Skin of body (tissue), 2 donors: ENCODE measurements around the gene ZNF423. TPM values are rescaled to one million over a fixed set of nuclear protein-coding genes. Genes with fewer than 3 reads are reported as not detected.

ENCODE experiments used
- DNase-seq: peaks from one replicate; lab custom pipeline; 2025; lab: John Stamatoyannopoulos, UW
- total RNA-seq: library from RNA; depleted of rRNA; stranded (reverse); fragments of >200 nt; gene quantifications from one replicate; pipeline ENCODE4 v1.2.3, GENCODE V29; 2014

Gene ZNF423
- total RNA-seq, 1 donor from 2014 or later: 8.0 TPM

DNA sequence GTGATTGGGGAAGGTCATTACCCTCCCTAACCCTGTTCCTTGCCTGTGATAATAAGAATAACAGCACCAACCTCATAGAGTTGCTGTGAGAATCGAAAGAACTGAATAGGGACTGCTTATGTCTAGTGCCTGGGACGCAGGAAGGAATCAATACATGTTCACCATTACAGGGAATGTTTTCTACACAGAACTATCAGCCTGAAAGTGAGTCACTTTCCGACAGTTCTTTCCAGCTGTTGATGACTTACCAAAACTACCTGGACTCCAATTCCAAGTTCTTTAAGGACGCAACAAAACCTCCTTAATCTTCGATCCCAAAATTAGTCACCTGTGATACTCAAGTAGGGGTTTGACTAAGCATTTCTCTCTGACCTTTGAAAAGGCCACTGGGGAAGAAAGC, 29.4 kb downstream of the ZNF423 start:
- no peak for DNase-seq

DNA sequence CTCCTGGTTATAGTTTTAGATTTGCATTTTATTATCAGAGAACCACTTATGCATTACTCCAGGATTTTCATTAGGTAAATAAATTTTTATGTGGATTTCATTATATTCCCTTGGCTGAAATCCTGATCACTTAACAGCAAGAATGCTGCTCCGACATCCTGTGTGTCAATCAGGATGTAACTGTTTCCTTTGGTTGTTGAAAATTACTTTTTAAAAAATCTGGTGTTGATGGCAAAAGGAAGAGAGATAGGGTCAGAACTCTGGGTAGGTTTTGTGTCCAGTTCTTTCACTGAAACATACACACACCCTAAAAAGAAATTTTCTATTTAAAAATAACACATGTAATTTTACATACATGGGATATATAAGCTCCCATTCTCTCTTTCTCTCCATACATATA, 30.9 kb downstream of the ZNF423 start:
- no peak for DNase-seq

DNA sequence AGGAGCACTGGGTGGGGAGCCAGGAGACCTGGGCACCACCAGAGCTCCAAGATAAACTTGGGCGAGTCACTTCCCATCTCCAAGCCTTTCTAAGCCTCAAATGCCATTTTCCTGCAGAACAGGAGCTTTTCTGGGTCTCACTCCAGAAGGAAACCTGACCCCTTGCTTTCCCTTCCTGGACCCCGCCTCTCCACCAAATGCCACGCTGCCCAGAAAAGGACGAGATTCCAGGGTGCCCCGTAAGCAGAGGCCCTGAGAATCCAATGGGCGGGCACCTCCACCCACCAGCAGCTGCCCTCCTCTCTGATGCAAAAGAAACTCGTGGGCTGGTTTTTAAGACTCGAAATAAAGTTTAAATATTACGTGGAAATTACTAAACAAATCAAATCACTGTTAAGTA, 31.3 kb downstream of the ZNF423 start:
- no peak for DNase-seq

DNA sequence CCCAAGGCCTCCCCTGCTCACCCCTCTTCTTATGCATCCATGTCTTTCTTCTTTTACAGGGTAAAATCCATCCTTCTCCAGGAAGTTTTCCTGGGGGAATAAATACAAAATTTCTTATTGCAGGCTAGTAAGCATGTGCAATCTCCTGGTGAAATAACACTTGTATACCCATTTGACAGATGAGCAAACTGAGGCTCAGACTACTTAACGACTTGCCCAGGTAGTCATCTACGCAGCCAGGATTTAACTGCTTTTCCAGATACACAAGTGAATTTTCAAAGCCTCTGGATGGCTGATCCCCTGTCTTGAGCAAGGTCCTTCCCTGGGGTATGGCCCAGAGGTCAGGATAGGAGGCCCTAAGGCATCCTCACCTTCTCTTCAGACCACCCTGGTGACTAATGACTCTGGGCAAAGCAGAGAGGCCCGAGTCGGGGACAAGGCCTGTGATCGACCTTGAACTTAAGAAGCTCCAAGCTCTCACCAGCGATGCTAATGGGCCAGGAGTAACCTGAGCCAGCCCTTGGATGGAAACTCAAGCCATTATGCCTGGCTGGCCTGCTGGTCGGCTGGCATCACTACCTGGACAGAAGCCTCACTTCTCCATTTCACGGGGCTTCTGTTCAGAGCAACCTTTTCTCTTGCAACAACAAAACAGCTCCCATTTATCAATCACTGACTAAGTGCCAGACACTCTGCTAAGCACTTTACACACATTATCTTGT, 33.1 kb downstream of the ZNF423 start:
- DNase-seq: no peak

DNA sequence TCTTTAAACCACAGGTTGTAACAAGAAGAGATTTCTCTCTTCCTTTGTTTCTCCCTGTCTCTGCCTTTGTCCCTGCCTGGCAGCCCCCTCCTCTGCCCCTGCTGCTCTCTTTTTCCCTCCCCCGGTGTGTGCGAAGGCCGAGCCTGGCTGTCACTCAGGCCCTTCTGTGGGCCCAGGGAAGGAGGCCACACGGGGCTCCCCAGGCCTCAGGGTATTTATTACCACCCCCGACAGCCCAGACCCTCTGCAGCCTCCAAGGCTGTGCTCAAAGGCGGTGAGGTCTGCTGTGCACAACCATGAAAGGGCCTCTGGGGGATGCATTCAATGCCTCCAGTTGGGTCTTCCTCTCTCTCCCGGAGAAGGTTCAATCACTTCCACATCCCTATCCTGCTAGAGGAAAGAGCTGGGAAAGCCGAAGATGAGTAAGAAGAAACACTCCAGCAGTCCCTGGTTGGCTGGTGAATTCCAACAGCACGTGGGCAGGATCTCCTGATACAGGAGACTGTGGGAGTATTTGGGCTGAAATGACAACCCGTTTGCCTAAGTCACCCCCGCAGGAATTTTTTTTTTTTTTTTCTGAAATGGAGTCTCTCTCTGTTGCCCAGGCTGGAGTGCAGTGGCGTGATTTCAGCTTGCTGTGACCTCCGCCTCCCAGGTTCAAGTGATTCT, 34.2 kb downstream of the ZNF423 start:
- DNase-seq: no peak

DNA sequence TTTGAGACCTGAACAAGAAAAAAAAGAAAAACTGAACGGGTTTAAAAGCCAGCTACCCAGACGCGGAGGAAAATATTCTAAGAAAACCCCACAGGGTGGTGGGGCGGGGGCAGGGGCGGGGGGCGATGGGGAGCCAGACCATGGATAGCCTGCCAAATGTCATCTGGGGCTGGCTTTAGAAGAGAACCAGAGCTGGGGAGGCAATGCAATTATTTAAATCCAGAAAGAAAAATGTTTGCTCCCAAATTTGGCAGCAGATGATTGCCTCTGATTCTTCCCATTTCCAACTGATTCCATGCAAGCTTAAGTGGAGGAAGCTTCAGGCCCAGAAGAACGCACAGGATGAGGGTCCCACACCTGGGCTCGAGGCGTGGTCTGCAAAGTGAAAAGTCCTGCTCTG, 34.8 kb downstream of the ZNF423 start:
- DNase-seq: no peak

DNA sequence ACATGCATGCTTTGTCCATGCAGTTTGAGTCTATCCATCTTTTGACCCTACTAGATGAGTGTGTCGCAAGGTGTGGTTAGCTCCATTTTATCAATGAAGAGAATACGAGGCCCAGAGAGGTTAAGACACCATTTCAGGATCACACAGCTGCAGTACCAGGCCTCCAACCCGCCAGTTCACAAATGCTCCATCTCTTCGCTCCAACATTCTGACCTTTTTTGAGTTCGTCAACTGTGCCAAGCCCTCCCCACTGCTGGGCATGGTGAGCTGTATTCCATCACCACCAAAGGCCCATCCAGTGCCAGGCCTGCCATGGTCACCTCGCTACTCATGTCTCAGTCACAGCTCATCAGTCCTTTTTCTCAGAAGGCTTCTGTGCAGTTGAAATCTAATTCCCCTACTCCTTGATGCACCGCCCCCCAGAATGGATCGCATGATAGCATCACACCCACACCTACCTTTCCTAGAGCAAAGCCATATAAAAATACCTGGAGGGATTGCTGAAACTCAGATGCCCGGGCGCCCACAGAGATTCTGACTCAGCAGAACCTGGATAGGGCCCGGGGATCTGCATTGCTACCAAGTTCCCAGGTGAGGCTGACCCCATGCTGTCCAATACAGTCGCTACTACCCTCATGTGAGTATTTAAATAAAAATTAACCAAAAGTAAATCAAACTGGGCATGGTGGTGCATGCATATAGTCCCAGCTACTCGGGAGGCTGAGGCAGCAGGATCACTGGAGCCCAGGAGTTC, 38.0 kb downstream of the ZNF423 start:
- no peak for DNase-seq

DNA sequence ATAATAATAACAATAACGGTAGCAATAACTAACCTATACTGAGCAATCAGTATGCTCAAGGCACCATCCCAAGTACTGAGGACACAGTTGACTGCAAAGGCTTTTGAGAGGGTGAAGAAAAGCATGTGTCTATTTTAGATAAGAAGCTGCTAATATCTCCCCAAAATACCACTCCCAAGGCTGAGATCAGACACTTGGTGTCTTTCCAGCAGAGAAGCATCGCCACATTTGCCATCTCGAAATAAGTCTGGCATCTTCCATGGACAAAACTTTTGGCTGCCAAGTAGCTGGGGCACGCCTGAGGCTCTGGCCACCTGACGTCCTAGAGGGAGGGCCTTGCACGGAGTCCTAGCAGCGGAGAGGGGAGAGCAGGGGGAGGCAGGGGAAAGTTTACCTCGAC, 39.0 kb downstream of the ZNF423 start:
- DNase-seq: no peak

DNA sequence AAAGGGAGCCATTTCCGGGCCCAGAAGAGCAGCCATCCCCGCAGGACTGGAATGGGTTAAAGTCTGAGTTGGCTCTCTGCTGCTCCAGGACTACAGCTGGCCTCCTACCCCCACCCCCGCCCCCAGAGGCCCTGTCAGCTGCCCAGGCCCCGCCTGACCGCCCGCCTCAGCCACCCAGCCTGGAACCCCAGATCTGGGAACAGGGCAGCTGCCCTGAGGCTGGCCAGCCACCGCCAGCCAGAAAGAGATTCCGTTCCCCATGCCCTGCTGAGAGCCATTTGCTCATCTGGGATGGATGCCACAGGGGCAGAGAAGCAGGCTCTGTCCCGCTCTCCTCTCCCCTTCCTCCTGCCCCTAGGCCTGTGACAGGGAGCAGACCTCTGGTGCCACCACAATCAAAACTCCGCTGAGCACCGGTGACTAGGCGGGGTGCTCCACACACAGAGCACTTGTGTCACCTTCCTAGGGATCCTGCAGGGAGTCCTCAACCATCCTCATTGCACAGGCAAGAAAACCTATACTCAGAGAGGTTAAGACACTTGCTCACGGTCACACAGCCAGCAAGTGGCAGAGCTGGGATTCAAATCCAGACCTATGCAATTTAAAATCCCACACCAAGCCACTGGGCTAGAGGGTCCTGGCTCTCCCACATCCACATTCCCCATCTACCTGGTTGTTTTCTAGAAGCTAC, 44.1 kb downstream of the ZNF423 start:
- peak; percentile 28 for DNase-seq

DNA sequence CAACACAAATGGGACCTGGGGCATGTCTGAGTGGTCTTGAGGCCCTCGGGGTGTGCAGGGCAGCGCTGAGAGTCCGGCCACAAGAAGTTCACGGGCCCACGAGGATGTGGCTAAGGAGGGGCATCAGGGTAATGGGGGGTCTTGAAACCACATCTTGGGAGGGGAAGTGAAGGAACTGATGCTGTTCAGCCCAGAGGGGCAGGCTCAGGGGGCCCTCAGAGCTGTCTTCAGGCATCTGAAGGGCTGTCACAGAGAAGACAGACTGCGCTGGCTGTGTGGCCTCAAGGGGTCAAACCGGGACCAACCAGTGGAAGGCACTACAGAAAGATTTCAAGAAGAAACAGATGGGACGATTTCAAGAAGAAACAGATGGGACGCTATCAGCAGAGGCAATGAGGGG, 45.1 kb downstream of the ZNF423 start:
- DNase-seq: no peak

DNA sequence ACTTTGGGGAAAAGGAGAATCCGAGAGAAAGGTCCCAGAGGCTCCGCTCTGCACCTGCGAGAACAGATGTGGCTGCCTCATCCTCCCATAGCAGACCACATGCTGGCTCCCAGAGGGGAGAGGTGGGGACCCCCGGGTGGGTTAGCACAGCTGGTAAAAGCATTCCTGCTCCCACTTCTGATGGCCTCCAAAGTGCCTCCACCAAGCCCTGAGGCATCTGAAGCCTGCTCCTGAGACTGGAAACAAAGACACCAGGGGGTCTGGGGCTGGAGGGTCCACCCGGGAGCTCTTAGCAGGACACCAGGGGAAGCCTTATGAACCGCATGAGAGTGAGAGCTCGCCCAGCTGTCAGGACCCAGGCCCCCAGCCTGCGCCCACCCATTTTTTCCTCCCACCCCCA, 46.4 kb downstream of the ZNF423 start:
- DNase-seq: no peak

DNA sequence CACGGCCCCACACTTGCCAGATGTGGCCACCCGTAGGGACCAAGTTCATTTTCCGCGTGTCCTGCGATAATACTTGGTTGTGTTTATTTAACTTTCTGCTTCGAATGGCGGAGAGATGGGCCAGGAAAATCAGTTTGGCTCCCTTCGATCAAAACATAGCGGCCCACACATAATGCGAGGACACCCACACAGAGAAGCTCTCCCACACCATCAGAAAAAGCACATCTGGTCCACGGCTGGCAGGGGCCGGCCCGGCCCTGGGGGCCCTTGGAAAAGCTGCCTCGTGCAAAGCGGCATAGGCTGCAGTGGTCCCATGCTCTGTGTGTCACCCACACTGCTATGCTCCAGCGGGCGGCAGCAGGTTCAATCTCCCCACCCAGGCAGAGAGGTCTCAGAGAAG, 46.9 kb downstream of the ZNF423 start:
- DNase-seq: peak; percentile 44

DNA sequence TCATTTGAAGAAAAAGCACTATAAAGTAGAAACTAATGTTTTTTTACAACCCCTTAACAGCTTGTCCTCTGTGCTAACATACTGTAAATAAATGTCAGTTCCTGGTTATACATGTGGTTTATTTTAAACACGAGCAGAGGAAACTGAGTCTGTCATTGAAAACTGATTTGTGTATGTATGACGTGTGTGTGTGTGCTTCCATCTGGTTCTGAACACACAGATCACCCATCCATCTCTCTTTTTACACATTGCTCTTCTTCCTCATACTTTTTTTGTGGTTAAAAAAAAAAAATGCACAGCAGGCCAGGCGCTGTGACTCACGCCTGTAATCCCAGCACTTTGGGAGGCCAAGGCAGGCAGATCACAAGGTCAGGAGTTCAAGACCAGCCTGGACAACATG, 49.5 kb downstream of the ZNF423 start:
- DNase-seq: peak; percentile 87

DNA sequence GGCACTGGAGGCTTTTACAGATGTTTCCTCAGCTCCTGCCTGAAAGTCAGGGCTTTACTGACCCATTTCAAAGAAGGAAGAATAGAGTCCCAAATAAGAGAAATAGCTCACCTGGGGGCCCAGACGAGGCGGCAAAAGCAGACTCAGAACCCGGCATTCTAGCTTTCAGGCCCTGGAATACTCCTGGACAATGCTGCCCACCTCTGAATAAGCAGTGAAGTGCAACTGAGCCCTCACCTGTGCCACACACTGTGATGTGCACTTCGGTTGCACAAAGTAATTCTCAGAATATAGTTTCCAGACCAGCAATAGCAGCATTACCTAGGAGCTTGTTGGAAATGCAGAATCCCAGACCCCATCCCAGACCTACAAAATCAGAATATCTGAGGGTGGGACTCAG, 54.6 kb downstream of the ZNF423 start:
- DNase-seq: no peak

DNA sequence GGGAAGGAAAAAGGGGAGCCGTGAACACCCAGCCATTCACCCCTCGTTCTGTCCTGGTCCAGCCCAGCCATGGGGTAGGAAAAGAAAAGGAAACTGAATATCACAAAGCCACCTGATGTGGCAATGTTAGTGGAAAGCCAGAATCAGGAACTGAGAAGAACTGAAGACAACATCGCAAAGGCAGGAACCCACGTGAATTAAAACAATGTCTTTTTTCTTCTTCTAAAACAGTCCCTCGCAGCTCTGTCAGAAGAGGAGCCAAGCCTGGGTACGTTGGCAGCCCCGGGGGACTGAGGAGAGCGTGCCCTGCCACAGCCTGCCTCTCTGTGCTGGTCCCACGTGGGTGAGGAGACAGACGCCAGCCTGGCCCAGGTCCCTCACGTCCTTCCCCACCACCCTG, 55.0 kb downstream of the ZNF423 start:
- no peak for DNase-seq

DNA sequence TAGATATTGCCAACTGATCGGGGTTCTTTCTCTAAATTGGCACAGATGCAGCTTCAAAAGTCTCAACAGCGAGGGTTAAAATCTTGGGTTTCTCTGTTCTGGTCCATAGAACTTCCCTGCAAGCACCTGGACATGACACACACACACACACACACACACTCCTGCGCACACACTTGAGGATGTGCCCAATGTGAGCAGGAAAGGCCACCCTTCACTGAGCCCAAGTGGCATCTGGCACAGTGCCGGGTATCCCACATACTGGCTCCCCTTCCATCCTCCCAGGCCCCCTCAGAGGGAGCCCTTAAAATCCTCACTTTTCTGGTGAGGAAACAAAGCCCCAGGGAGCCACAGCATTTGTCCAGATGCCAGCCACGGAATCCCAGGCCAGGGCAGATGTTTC, 55.5 kb downstream of the ZNF423 start:
- DNase-seq: no peak

DNA sequence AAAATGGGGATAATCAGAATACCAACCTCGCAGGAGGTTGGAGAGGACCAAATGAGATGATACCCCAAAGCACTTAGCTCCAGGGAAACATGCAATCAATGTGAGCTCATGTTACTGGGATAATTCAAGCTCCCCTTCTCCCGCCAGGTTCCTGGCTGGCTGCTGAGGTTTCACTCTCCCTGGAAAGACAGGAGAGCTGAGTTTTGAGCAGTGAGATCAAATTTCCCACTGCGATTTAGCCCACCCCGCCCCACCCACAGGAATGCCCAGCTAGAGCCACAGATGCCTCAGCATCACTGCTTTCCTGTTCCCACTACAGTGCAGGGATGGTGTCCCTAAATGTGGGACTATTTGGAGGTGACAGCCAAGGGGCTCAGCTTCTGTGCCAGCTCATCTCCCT, 56.7 kb downstream of the ZNF423 start:
- no peak for DNase-seq

DNA sequence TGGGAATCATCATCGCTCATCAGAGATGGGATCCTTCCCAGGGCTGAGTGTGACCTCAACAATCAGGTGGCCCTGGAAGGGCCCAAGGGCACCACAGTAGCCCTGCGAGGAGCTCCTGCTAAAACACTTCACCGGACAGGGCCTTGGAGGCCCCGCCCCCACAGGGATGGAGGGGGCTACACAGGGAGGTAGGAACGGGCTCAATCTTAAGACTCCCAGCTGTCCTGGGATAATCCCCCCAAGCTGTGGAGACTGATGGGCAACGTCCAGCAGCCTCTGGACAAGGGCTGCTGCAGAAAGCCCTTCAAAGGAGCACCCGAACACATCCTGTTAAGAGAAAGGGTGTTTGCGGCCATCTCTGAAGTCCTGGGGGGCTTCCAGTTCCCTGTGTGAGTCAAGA, 60.4 kb downstream of the ZNF423 start:
- no peak for DNase-seq

DNA sequence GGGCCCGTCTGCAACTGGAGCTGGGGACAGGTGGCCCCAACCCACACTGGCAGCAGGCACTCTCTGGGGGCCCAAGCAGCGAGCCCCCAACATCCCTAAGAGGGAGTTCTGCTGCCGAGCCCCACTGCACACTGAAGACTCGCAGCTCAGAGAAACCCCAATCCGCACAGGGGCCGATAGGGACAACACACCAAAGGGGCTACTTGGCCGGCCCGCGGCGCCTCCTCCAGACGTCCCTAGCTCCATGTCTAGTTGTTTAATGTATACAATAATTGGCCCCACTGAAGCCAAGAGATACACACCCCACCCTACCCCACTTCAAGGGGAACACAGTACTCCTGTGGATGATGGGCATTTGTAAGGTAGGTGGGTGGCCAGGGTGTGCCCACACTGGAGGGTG, 62.7 kb downstream of the ZNF423 start:
- DNase-seq: no peak

DNA sequence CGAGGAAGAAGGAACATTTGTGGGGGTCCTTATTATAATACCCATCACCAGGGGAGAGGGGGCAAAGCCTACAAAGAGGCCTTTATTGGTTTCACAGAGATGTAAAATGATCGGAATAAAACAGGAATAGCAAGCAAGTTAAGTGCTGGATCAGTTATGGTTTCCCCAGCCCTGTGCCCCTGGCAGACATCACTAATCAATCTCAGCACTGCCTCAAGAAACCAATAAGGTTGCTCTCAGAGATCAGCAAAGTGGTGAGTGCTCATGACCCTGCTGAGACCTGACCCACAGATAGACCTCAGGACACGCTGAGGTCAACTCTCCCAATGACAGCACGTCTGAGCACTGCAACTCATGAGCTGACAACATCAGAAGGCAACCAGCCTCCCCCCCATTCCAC, 66.3 kb downstream of the ZNF423 start:
- DNase-seq: peak; percentile 49

DNA sequence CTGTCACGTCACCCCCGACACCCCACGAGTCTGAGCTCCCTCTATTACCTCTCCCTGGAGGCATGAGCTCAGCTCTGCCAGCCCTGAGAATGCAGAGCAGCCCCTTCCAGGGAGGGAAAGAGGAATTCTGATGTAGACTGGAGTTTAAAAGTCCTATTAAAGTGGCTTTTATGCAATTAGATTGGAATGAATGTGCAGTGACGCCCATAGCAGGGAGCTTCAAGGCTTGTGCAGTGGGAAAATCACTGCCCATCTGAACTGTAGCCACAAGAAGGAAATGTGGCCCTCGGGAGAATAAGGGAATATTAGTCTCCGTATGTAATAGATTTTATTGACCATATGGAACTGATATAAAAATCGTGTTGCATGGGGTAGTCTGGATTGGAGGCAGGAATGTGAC, 66.9 kb downstream of the ZNF423 start:
- peak; percentile 92 for DNase-seq

DNA sequence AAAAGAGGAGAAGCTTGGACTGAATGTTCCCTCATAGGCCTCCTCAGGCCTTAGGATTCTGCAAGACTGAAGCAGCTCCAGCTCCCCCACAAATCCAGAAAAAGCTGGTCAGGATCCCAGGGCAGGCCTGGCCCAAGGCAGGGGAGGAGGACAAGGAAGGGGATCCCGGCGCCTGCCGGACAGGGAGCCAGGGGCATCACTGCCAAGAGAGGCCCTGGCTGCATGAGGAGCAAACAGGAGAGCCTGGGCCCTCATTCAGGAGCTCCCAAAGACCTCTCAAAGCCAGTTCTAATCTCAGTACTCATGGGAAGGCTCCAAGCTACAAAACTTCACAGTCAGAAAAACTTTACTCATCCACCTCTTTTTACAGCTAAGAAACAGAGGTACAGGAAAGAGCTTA, 67.3 kb downstream of the ZNF423 start:
- DNase-seq: no peak
